Thyroid gland (tissue), 4 donors: ENCODE measurements around the gene PPEF1.

Experiments used
- CTCF ChIP-seq, 6 experiments: fragments of 200-600 bp in 3 of 6; fragments of 450-650 bp in 3 of 6; sonication (generic) in 3 of 6; IDR thresholded peaks; one replicate each; pipeline ENCODE4 v1.5.1; 2016 to 2019; ENCODE audit warnings: antibody characterized with exemption in 6 of 6, mild to moderate bottlenecking in 2 of 6, inconsistent platforms in 1 of 6, moderate library complexity in 1 of 6
- POLR2A ChIP-seq, 2 donors: fragments of 450-650 bp; IDR thresholded peaks; one replicate each; pipeline ENCODE4 v1.6.1; 2017; ENCODE audit warnings: antibody characterized with exemption in 2 of 2, mild to moderate bottlenecking in 2 of 2, moderate library complexity in 1 of 2

GRCh38 chrX:18797141-18797540, 89.7 kb downstream of the PPEF1 start:
- no peak for TF ChIP-seq CTCF (IDR thresholded peaks at IDR 0.05)
- TF ChIP-seq POLR2A (IDR thresholded peaks at IDR 0.05), result no peak
